Lung (tissue), 12 donors: ENCODE data around the gene PLPPR3. TPM values are rescaled to one million over a fixed set of nuclear protein-coding genes. Genes with fewer than 3 reads are reported as not detected.

ENCODE experiments used
- ATAC-seq: fragments of 200-7000 bp; cut with Tn5 transposase; one replicate; pipeline ENCODE4 v1.9.1; 2020; ENCODE audit warnings: moderate number of reproducible peaks; ENCODE audit not compliant: insufficient read depth, low FRiP score
- DNase-seq, 3 donors: peaks; one replicate each; pipeline ENCODE4 v3.0.0-alpha.2; 2013 to 2017
- H3K27ac ChIP-seq, 2 donors: one replicate each; pipeline ENCODE4 v1.5.1; 2013; ENCODE audit warnings: mild to moderate bottlenecking in 2 of 2, moderate library complexity in 2 of 2, control low read depth in 1 of 2, inconsistent platforms in 1 of 2, low read depth in 1 of 2, low read length in 1 of 2
- H3K27me3 ChIP-seq, 3 donors: one replicate each; pipeline ENCODE4 v1.5.1; 2013; ENCODE audit warnings: low read length in 2 of 3; ENCODE audit not compliant: control insufficient read depth in 3 of 3, insufficient read depth in 3 of 3
- H3K36me3 ChIP-seq, 4 donors: one replicate each; pipeline ENCODE4 v1.5.1; 2013; ENCODE audit warnings: low read length in 4 of 4, mild to moderate bottlenecking in 1 of 4, moderate library complexity in 1 of 4; ENCODE audit not compliant: control insufficient read depth in 4 of 4, insufficient read depth in 4 of 4
- H3K4me1 ChIP-seq, 5 donors: one replicate each; pipeline ENCODE4 v1.5.1; 2013; ENCODE audit warnings: low read length in 5 of 5, mild to moderate bottlenecking in 2 of 5, moderate library complexity in 1 of 5; ENCODE audit not compliant: control insufficient read depth in 5 of 5, insufficient read depth in 5 of 5
- H3K4me3 ChIP-seq: one replicate; pipeline ENCODE4 v1.5.1; 2013; ENCODE audit warnings: mild to moderate bottlenecking, control low read depth, moderate library complexity
- H3K9ac ChIP-seq, 2 donors: one replicate each; pipeline ENCODE4 v1.5.1; 2013; ENCODE audit warnings: low read length in 2 of 2, control low read depth in 1 of 2; ENCODE audit not compliant: insufficient read depth in 1 of 2
- H3K9me3 ChIP-seq, 4 donors: one replicate each; pipeline ENCODE4 v1.5.1; 2013; ENCODE audit warnings: low read length in 3 of 4, mild to moderate bottlenecking in 1 of 4, moderate library complexity in 1 of 4; ENCODE audit not compliant: control insufficient read depth in 4 of 4, insufficient read depth in 3 of 4
- CTCF ChIP-seq: IDR thresholded peaks from 2 replicates; pipeline ENCODE4 v1.5.1; 2012; ENCODE audit warnings: mild to moderate bottlenecking; ENCODE audit errors: control extremely low read depth, extremely low read depth
- WGBS, 2 donors: extraction: QIAGEN DNeasy Blood & Tissue Kit; methylation state at CpG; one replicate each; pipeline ENCODE4 v1.1.7; 2013; 5-methylcytosine and 5-hydroxymethylcytosine counted together
- polyA plus RNA-seq, 2 donors: library from polyadenylated mRNA; stranded (reverse); fragments of 200-250 nt; gene quantifications; one replicate each; pipeline ENCODE4 v1.2.1, GENCODE V29; 2013
- total RNA-seq, 2 donors: library from RNA; depleted of rRNA in 1 of 2; stranded (reverse); fragments of >200 nt in 1 of 2; gene quantifications; one replicate each; pipeline ENCODE4 v1.2.1, GENCODE V29; 2014 to 2021
- donor health status: control.
- donor health status: control.
- donor health status: Bipolar disorder and iron deficiency.
- donor health status: healthy.
- donor health status: DM: yes; HTN: yes; CAD: no.

The PLPPR3 gene
- total and polyA plus RNA-seq, 4 donors = 0.91 to 14.1 (median 6.1) TPM

DNA sequence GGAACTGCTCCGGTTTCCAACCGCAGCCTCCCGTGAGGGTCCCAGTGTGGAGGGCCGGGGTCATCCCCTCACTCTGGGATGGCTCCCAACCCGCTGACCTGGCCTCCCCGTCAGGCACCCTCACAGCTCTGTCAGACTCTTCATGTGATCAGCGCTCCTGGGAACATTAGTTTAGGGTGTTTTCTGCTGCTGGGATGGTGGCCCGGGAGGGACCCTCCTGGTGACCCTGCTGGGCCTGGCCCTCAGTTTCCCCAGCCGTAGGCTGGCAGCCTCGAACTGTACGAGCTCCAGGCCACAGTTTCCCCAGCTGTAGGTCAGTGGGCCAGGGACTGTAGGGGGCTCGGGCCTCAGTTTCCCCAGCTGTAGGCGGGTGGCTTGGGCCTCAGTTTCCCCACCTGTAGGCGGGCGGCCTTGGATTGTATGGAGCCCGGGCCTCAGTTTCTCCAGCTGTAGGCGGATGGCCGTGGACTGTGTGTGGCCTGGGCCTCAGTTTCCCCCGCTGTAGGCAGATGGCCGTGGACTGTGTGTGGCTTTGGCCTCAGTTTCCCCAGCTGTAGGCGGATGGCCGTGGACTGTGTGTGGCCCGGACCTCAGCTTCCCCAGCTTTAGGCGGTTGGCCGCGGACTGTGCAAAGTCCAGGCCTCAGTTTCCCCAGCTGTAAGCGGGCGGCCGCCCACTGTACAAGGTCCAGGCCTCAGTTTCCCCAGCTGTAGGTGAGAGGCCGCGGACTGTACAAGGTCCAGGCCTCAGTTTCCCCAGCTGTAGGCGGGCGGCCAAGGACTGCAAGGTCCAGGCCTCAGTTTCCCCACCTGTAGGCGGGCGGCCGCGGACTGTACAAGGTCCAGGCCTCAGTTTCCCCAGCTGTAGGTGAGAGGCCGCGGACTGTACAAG lies 25.8 kb downstream of the PLPPR3 start:
- Histone ChIP-seq H3K36me3 (peaks cover 0 to 16% (median 9%) of the 10 kb centered on the region in 4 donors), H3K27me3 (no peaks in the 10 kb centered on the region), H3K4me3 (peak overlapping the region; percentile 49), H3K9ac (no peak overlapping the region), H3K4me1 (peaks cover 7 to 23% (median 17%) of the 10 kb centered on the region in 5 donors), H3K9me3 (no peaks in the 10 kb centered on the region), H3K27ac (no peak overlapping the region)
- DNase-seq (no peak), ATAC-seq (no peak)
- no peak for TF ChIP-seq CTCF
- 80 to 82% methylated on average over 39 of the region's 39 CpGs for WGBS, 2 donors

- Histone ChIP-seq H3K4me1 (peaks cover 2 to 18% (median 9%) of the 10 kb centered on the region in 5 donors), H3K27ac (peak overlapping the region in 1 of 2 donors; percentile 8), H3K4me3 (no peak overlapping the region), H3K9ac (no peak overlapping the region), H3K27me3 (no peaks in the 10 kb centered on the region), H3K36me3 (peaks cover 0 to 12% (median 3%) of the 10 kb centered on the region in 4 donors), H3K9me3 (no peaks in the 10 kb centered on the region)
- WGBS, 2 donors = 87 to 95% methylated on average over 28 of the region's 28 CpGs
- no peak for ATAC-seq
- TF ChIP-seq CTCF = no peak
- no peak for DNase-seq
Observed at GRCh38 chr19:795073-795611, 26.6 kb downstream of the PLPPR3 start.

- H3K27me3 ChIP-seq = no peaks in the 10 kb centered on the region
- no peak for DNase-seq
- H3K9ac ChIP-seq = no peak overlapping the region
- TF ChIP-seq CTCF = no peak
- peaks cover 0 to 5% (median 0%) of the 10 kb centered on the region in 4 donors for H3K36me3 ChIP-seq
- ATAC-seq = no peak
- no peaks in the 10 kb centered on the region for H3K9me3 ChIP-seq
- peaks cover 0 to 21% (median 9%) of the 10 kb centered on the region in 5 donors for H3K4me1 ChIP-seq
- WGBS, 2 donors = 94 to 96% methylated on average over 12 of the region's 12 CpGs
- no peak overlapping the region for H3K4me3 ChIP-seq
- no peak overlapping the region for H3K27ac ChIP-seq
Observed at GRCh38 chr19:793806-794205, 27.9 kb downstream of the PLPPR3 start.
